ENCODE results near the gene IL36B. TPM values are rescaled to one million over a fixed set of nuclear protein-coding genes. Genes with fewer than 3 reads are reported as not detected.

IL36B gene
- total RNA-seq, 4 donors from 2014 or later = not detected

- no peak for TF ChIP-seq CTCF (IDR thresholded peaks at IDR 0.05)
- TF ChIP-seq POLR2A (IDR thresholded peaks at IDR 0.05) = no peak
- H3K27ac ChIP-seq = no peak overlapping the region
- H3K4me1 ChIP-seq = no peaks in the 10 kb centered on the region
- H3K27me3 ChIP-seq = no peaks in the 10 kb centered on the region
- H3K4me3 ChIP-seq = no peak overlapping the region
- no peaks in the 10 kb centered on the region for H3K9me3 ChIP-seq
- intact Hi-C loops (cut with DNase I; ENCODE audit: low total_unique reads) = no loop called here
- no peak for DNase-seq
- H3K36me3 ChIP-seq = no peaks in the 10 kb centered on the region
Observed at GRCh38 chr2:113015655-113016054, 37.0 kb downstream of the IL36B start.

GRCh38 chr2:113015042-113015441, 37.6 kb downstream of the IL36B start:
- Histone ChIP-seq H3K4me3 (no peak overlapping the region), H3K36me3 (no peaks in the 10 kb centered on the region), H3K27ac (no peak overlapping the region), H3K9me3 (no peaks in the 10 kb centered on the region), H3K4me1 (no peaks in the 10 kb centered on the region), H3K27me3 (no peaks in the 10 kb centered on the region)
- intact Hi-C loops (cut with DNase I; ENCODE audit: low total_unique reads) = no loop called here
- DNase-seq = no peak
- TF ChIP-seq POLR2A (IDR thresholded peaks at IDR 0.05) = no peak
- no peak for TF ChIP-seq CTCF (IDR thresholded peaks at IDR 0.05)

- Histone ChIP-seq H3K27ac (no peak overlapping the region), H3K4me3 (no peak overlapping the region), H3K4me1 (no peaks in the 10 kb centered on the region), H3K27me3 (no peaks in the 10 kb centered on the region), H3K9me3 (no peaks in the 10 kb centered on the region), H3K36me3 (no peaks in the 10 kb centered on the region)
- no peak for TF ChIP-seq POLR2A (IDR thresholded peaks at IDR 0.05)
- no peak for TF ChIP-seq CTCF (IDR thresholded peaks at IDR 0.05)
- DNase-seq = no peak
- intact Hi-C loops (cut with DNase I; ENCODE audit: low total_unique reads) = no loop called here
Observed at GRCh38 chr2:113014067-113014466, 38.6 kb downstream of the IL36B start.

- Histone ChIP-seq H3K9me3 (no peaks in the 10 kb centered on the region), H3K36me3 (no peaks in the 10 kb centered on the region), H3K4me3 (no peak overlapping the region), H3K4me1 (no peaks in the 10 kb centered on the region), H3K27ac (no peak overlapping the region), H3K27me3 (no peaks in the 10 kb centered on the region)
- no peak for DNase-seq
- no peak for TF ChIP-seq CTCF (IDR thresholded peaks at IDR 0.05)
- TF ChIP-seq POLR2A (IDR thresholded peaks at IDR 0.05) = no peak
- intact Hi-C loops (cut with DNase I; ENCODE audit: low total_unique reads) = no loop called here
Observed at GRCh38 chr2:113013336-113013661, 39.4 kb downstream of the IL36B start.

- intact Hi-C loops (cut with DNase I; ENCODE audit: low total_unique reads) = no loop called here
- Histone ChIP-seq H3K27ac (no peak overlapping the region), H3K36me3 (no peaks in the 10 kb centered on the region), H3K9me3 (no peaks in the 10 kb centered on the region), H3K27me3 (no peaks in the 10 kb centered on the region), H3K4me3 (no peak overlapping the region), H3K4me1 (no peaks in the 10 kb centered on the region)
- TF ChIP-seq CTCF (IDR thresholded peaks at IDR 0.05) = no peak
- TF ChIP-seq POLR2A (IDR thresholded peaks at IDR 0.05) = no peak
- DNase-seq = no peak
Observed at GRCh38 chr2:113012436-113013335, 40.0 kb downstream of the IL36B start.

Data from uterus (tissue), 4 donors.